GM19239 (cell line): Measurements from ENCODE around the gene PDE10A.

Experiments used
- DNase-seq: peaks from one replicate; pipeline ENCODE4 v3.0.0; 2011; ENCODE audit warnings: low spot score; ENCODE audit not compliant: insufficient read length
- FAIRE-seq: peaks from 2 replicates; lab custom pipeline; 2011; peaks lifted over from hg19 to GRCh38; lab: Jason Lieb, UNC

PDE10A gene

DNA sequence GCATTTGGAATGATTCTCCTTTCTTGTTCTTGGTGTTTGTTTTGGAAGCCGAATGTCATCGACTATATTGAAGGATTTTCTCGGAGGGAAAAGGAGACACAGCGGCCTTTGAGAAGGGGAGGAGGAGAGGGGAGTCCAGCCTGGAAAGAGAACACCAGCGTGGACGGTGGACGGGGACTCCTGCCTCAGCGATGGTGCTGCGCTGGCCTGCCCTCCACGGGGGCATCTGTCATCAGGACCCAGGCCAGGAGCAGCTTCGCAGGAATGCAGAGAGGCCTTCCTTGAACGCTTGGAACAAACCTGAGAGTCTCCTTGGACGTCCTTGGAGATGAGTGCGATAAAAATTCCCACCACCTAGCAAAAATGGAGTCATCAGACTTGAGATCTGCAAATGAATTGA lies 345.3 kb downstream of the PDE10A start:
- FAIRE-seq (no peak), DNase-seq (no peak)

DNA sequence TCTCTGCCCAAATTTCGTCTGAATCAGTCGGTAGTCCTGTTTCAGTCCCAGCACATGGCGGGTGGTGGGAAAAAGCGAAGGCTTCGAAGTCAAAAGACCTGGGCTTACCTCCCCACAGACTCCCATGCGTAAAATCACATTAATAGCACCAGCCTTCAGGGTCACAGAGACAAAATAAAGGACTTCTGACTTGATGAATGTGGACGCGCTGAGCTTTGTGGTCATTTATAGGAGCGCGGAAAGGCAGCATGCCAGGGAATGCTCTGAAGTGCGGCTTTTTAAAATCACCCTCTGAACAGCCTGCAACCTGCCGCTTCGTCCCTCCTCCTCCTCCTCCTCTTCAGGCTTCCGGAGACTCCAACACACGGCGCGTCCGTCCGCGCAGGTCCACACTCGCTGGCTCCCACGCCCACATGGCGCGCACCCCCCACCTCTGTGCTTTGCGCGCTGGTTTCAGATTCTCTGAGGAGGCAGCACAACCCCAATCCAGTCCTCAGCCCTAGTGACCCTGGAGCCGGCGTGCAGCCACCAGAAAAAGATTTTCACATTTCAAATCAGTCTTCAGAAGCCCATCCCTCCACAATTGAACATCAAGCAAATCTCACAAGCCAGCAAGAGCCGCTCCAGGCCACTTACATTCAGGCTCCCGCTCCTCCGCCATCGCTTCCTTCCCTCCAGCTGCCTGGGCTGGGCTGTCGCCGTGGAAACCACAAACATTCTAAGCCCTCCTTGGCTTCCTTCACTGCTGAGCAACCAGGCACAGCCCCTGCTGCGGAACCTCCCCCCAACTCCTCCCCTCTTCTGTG lies 353.9 kb downstream of the PDE10A start, which contains the start of gene C6orf118:
TSS of gene C6orf118 (minus strand) at position 680 of the 806 bp plus-strand sequence. CDS start at position 661, 19 bp downstream.
- DNase-seq: no peak
- FAIRE-seq: no peak

DNA sequence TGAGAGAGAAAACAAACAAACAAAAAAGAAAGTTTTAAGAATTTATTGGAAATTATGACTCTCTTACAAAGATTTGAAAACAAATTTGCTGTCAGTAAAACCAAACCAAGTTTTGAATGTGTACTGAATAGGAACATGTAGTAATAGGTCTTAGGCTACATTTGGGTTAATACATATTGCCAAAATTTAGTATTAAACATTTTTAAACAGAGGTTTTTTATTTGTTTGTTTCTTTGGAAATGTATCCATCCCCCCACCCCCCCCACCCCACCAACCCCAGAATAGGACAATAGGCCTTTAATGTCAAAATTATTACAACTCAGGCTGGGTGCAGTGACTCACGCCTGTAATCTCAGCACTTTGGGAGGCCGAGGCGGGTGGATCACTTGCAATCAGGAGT lies 356.1 kb downstream of the PDE10A start:
- FAIRE-seq: no peak
- DNase-seq: no peak

DNA sequence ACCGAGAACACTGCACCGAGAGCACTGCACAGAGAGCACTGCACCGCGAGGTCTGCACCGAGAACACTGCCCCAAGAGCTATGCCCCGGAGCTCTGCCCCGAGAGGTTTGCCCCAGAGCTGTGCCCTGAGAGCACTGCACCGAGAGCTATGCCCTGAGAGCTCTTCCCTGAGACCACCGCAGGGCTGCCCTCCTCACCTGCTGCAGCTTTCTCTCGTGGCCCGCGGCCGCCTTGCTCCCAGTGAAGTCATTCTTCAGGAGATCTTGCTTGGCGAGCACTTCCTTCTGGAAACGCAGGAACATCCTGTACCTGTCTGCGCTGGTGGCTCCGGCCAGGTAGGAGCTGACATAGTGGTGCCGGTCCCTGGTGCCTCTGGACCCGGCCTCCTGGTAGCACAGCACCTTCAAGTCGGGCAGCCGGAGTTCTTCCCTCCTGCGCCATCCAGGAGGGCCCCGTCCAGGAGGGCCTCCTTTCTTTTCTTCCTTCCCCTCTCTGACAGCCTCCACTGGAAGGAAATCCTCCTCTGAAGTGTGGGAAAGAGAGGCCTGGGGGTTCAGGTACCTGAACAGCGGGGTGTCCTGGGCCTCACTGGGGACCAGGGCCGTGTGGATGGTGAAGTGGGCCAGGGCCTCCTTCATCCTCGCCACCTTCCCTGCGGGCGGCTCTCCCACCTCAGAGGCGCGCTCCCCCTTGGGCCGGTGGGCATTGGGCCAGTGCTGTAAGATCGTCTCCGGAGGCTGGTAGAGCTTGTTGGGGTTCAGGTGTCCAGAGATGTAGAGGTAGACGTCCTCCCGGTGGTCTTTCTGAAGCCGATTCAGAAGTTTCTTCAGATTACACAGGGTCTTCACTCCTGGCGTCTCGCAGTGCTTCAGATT lies 361.4 kb downstream of the PDE10A start:
- no peak for FAIRE-seq

DNA sequence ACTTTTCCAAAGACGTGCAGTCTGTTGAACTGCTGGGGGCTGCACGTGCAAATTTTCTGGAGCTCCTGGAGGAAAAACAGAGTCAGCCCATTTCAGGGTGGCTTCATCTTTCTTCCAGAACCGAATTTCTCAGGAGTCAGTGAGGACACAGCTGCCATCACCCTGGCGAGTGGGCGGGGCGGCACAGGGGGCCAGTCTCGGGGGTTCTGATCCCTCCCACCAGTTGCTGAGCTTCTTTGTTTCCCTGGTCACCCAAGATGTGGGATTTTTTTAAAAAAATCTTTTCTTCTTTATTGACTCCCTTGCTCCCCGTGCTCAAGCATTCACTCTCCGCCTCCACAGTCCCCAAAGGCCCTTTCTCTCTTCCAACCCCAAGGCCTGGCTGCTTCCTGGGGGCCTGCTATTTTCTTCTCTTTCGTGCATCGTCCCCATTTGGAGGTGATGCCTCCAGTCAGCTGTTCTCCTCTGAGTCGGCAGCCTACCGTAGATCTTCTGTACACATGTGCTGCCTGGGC lies 362.6 kb downstream of the PDE10A start:
- DNase-seq (no peak), FAIRE-seq (no peak)

More for the DNA sequence above, 361.4 kb downstream of the PDE10A start:
- no peak for DNase-seq

DNA sequence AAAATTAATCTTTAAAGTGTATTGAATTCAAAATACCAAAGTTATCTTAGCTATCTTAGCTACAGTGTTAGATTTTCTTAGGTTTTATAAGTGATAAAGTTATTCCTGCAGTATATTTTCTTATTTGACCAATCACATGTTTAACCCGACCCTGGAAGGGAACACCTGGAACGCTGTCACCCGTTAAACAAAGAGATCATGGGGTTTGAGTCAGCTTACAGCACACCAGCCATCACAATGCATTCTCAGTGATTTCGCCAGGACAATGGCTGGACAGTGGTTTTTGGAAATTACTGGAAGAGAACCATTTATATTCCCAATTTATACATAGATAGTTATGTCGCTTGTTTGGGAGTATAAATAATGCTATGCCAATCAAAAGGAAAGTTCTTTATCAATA lies 364.2 kb downstream of the PDE10A start:
- FAIRE-seq (no peak), DNase-seq (no peak)

DNA sequence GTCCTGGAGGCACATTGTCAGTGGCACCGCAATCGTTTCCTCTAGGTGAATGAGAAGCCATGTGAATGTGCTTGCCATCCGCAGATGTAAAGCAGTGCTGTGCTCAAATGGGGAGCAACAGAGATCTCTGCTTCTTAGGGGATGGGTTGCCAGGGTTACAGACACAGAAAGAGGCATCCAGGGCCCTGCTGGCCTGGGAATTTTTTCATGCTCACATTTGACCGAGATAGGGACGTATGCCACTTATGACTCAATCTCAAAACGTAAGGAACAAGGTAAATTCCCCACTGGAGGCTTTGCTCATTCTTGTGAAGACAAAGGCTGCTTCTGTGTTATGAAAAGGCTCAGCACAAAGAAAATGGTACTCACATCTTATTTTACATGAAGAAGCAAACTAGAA lies 364.6 kb downstream of the PDE10A start:
- no peak for FAIRE-seq
- no peak for DNase-seq

DNA sequence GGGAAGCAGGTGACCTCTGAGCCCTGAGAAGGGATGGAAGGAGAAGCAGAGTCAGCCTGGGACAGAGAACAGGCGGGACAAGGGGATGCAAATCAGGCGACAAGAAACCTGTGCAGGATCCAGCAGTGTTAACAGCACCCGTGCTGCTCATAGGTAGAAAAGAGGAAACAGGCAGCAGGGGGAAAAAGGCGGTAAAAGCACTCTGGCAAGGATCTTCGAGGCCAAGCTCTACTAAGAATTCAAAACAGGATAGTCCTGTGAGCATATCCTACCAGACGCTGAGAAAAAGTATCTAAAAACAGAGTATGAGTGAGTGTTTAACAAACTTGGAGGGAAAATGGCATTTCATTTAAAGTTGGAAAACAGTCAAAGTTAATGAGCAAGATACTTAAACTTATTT lies 370.4 kb downstream of the PDE10A start:
- FAIRE-seq (no peak), DNase-seq (no peak)
